ENCODE data around the gene FARP1. TPM values are rescaled to one million over a fixed set of nuclear protein-coding genes. Genes with fewer than 3 reads are reported as not detected.
A peak's percentile ranks its signal among the peaks of the same experiment; 100 is the strongest.

Gene FARP1
- total RNA-seq, 1 donor: 125 TPM

DNA sequence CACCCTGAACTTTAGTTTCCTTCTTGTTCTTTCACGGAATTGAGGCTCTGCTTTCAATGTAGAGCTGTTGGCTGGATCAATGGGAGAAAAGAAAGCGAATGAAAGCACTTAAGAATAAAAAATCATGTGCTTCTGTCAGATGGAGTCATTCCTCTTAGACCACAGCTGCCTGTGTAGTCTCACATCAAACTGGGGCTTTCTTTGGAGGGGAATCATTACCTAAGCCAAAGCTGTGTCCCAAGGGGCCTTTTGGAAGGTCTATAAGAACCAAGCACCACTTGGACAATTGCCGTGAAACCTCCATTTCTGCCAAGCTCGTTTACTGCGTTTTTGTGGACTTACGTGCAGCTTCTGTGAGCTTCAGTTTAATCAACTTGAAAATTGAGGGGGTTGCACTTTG, 78.3 kb downstream of the FARP1 start:
- no peak overlapping the region for H3K4me3 ChIP-seq (ENCODE audit: low read depth, low read length)
- DNase-seq (ENCODE audit: low read depth): peak; percentile 38
- TF ChIP-seq, protein P1, sequence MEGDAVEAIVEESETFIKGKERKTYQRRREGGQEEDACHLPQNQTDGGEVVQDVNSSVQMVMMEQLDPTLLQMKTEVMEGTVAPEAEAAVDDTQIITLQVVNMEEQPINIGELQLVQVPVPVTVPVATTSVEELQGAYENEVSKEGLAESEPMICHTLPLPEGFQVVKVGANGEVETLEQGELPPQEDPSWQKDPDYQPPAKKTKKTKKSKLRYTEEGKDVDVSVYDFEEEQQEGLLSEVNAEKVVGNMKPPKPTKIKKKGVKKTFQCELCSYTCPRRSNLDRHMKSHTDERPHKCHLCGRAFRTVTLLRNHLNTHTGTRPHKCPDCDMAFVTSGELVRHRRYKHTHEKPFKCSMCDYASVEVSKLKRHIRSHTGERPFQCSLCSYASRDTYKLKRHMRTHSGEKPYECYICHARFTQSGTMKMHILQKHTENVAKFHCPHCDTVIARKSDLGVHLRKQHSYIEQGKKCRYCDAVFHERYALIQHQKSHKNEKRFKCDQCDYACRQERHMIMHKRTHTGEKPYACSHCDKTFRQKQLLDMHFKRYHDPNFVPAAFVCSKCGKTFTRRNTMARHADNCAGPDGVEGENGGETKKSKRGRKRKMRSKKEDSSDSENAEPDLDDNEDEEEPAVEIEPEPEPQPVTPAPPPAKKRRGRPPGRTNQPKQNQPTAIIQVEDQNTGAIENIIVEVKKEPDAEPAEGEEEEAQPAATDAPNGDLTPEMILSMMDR (IDR thresholded peaks at IDR 0.05; ENCODE audit: insufficient read depth, low read depth, low read length): no peak

GRCh38 chr13:98222081-98222554, 79.2 kb downstream of the FARP1 start:
- H3K4me3 ChIP-seq (ENCODE audit: low read depth, low read length): no peak overlapping the region
- DNase-seq (ENCODE audit: low read depth): peak; percentile 85
- TF ChIP-seq, protein P1 (IDR thresholded peaks at IDR 0.05; ENCODE audit: insufficient read depth, low read depth, low read length): no peak

- TF ChIP-seq, protein P1 (IDR thresholded peaks at IDR 0.05; ENCODE audit: insufficient read depth, low read depth, low read length): no peak
- H3K4me3 ChIP-seq (ENCODE audit: low read depth, low read length): no peak overlapping the region
- no peak for DNase-seq (ENCODE audit: low read depth)
Measured at GRCh38 chr13:98222816-98223215, 79.9 kb downstream of the FARP1 start.

GRCh38 chr13:98223741-98224140, 80.8 kb downstream of the FARP1 start:
- TF ChIP-seq, protein P1 (IDR thresholded peaks at IDR 0.05; ENCODE audit: insufficient read depth, low read depth, low read length): no peak
- no peak for DNase-seq (ENCODE audit: low read depth)
- no peak overlapping the region for H3K4me3 ChIP-seq (ENCODE audit: low read depth, low read length)

DNA sequence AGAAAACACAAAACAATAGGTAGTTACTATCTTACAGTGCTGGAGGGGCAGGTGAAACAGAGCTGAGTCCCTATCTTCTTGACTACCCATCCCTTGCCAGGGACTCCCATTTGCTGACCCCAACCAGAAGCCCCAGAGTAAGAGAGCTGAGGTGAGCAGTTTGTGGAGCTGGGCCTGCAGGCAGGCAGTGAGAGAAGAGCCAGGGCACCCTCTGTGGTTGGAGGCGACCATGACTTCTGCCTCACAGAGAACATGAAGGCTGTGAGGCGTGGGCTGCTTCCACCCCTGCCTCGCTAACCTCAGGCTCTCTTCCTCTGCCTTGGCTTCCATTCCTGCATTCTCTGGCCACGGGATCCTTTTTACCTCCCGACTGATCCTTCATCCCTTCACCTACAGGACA, 81.7 kb downstream of the FARP1 start:
- TF ChIP-seq, protein P1 (IDR thresholded peaks at IDR 0.05; ENCODE audit: insufficient read depth, low read depth, low read length): no peak
- DNase-seq (ENCODE audit: low read depth): no peak
- H3K4me3 ChIP-seq (ENCODE audit: low read depth, low read length): no peak overlapping the region

- peak; percentile 68 for DNase-seq (ENCODE audit: low read depth)
- H3K4me3 ChIP-seq (ENCODE audit: low read depth, low read length): no peak overlapping the region
- TF ChIP-seq, protein P1 (IDR thresholded peaks at IDR 0.05; ENCODE audit: insufficient read depth, low read depth, low read length): no peak
Measured at GRCh38 chr13:98225036-98225940, 82.4 kb downstream of the FARP1 start.
